ENCODE results near the gene SLC8A3. TPM values are rescaled to one million over a fixed set of nuclear protein-coding genes. Genes with fewer than 3 reads are reported as not detected.

The SLC8A3 gene
- total RNA-seq, 4 donors from 2014 or later = 0.49 to 1.5 (median 0.92) TPM

- no peak for ATAC-seq
- TF ChIP-seq POLR2A (IDR thresholded peaks at IDR 0.05) (no peak), CTCF (IDR thresholded peaks at IDR 0.05) (no peak), POLR2AphosphoS5 (IDR thresholded peaks at IDR 0.05) (no peak)
- 64 to 83% methylated on average over 5 of the region's 6 CpGs for WGBS, 2 donors (ENCODE audit: low coverage in 1 of 2)
- H3K36me3 ChIP-seq = no peaks in the 10 kb centered on the region
- no peak overlapping the region for H3K4me3 ChIP-seq
- no peak overlapping the region for H3K27ac ChIP-seq
- peaks cover 0 to 22% (median 15%) of the 10 kb centered on the region in 3 donors for H3K4me1 ChIP-seq
- H3K27me3 ChIP-seq = peaks cover 48% of the 10 kb centered on the region
- no peaks in the 10 kb centered on the region for H3K9me3 ChIP-seq
These were observed 4.8 kb downstream of the SLC8A3 start for GRCh38 chr14:70183991-70184390.

GRCh38 chr14:70181276-70181675 is 7.5 kb downstream of the SLC8A3 start:
- no peak for TF ChIP-seq CTCF (IDR thresholded peaks at IDR 0.05)
- no peak for TF ChIP-seq EP300 (IDR thresholded peaks at IDR 0.05)
- no peak for TF ChIP-seq POLR2AphosphoS5 (IDR thresholded peaks at IDR 0.05)
- TF ChIP-seq POLR2A (IDR thresholded peaks at IDR 0.05) = no peak
- Histone ChIP-seq H3K36me3 (no peaks in the 10 kb centered on the region), H3K4me1 (no peaks in the 10 kb centered on the region), H3K4me3 (no peak overlapping the region), H3K27me3 (peaks cover 23% of the 10 kb centered on the region), H3K9me3 (no peaks in the 10 kb centered on the region), H3K27ac (no peak overlapping the region)
- no peak for ATAC-seq
- 29% methylated on average over 1 of the region's 1 CpG; no CpG with 5 or more reads in 1 of the 2 donors for WGBS, 2 donors (ENCODE audit: low coverage in 1 of 2)

- Histone ChIP-seq H3K4me3 (no peak overlapping the region), H3K27ac (no peak overlapping the region), H3K27me3 (peaks cover 17% of the 10 kb centered on the region), H3K4me1 (no peaks in the 10 kb centered on the region), H3K36me3 (no peaks in the 10 kb centered on the region), H3K9me3 (no peaks in the 10 kb centered on the region)
- TF ChIP-seq EP300 (IDR thresholded peaks at IDR 0.05) (no peak), CTCF (IDR thresholded peaks at IDR 0.05) (no peak), POLR2A (IDR thresholded peaks at IDR 0.05) (no peak), POLR2AphosphoS5 (IDR thresholded peaks at IDR 0.05) (no peak)
- ATAC-seq = no peak
- WGBS, 2 donors (ENCODE audit: low coverage in 1 of 2) = 71% methylated on average over 1 of the region's 1 CpG; no CpG with 5 or more reads in 1 of the 2 donors
These were observed 8.0 kb downstream of the SLC8A3 start for GRCh38 chr14:70180718-70181117.

- Histone ChIP-seq H3K4me3 (no peak overlapping the region), H3K36me3 (no peaks in the 10 kb centered on the region), H3K9me3 (no peaks in the 10 kb centered on the region), H3K27me3 (peaks cover 9% of the 10 kb centered on the region), H3K27ac (no peak overlapping the region), H3K4me1 (no peaks in the 10 kb centered on the region)
- ATAC-seq = no peak
- TF ChIP-seq CTCF (IDR thresholded peaks at IDR 0.05) (no peak), POLR2A (IDR thresholded peaks at IDR 0.05) (no peak), EP300 (IDR thresholded peaks at IDR 0.05) (no peak), POLR2AphosphoS5 (IDR thresholded peaks at IDR 0.05) (no peak)
- WGBS, 2 donors (ENCODE audit: low coverage in 1 of 2) = 79 to 85% methylated on average over 3 of the region's 3 CpGs
These were observed 11.5 kb downstream of the SLC8A3 start for GRCh38 chr14:70177081-70177800.

GRCh38 chr14:70173569-70173968 is 15.2 kb downstream of the SLC8A3 start:
- TF ChIP-seq POLR2A (IDR thresholded peaks at IDR 0.05) = no peak
- no peak for TF ChIP-seq CTCF (IDR thresholded peaks at IDR 0.05)
- TF ChIP-seq POLR2AphosphoS5 (IDR thresholded peaks at IDR 0.05) = no peak
- TF ChIP-seq EP300 (IDR thresholded peaks at IDR 0.05) = no peak
- Histone ChIP-seq H3K27ac (no peak overlapping the region), H3K4me1 (no peaks in the 10 kb centered on the region), H3K27me3 (no peaks in the 10 kb centered on the region), H3K9me3 (no peaks in the 10 kb centered on the region), H3K4me3 (no peak overlapping the region), H3K36me3 (no peaks in the 10 kb centered on the region)
- WGBS, 2 donors (ENCODE audit: low coverage in 1 of 2) = 66 to 87% methylated on average over 3 to 6 of the region's 6 CpGs
- ATAC-seq = no peak

Data from gastroesophageal sphincter (tissue), 4 donors.